Left renal cortex interstitium (tissue), 4 donors: ENCODE data around the gene PCSK6. TPM values are rescaled to one million over a fixed set of nuclear protein-coding genes. Genes with fewer than 3 reads are reported as not detected.
"Not testable (repeated sequence)": the region's sequence is repeated elsewhere in the genome, so short reads cannot be mapped to it uniquely, and the experiment has no call there.

Experiments used
- DNase-seq, 4 donors: peaks; one replicate each; pipeline ENCODE4 v3.0.0-alpha.2; 2013; ENCODE audit warnings: low read depth in 4 of 4, low spot score in 2 of 4, missing footprints in 1 of 4
- polyA plus RNA-seq, 4 donors: library from polyadenylated mRNA; unstranded; fragments of 120-200 nt; gene quantifications; one replicate each; pipeline ENCODE4 v1.2.1, GENCODE V29; 2013; ENCODE audit not compliant: insufficient read length in 4 of 4

PCSK6 gene
- polyA plus RNA-seq, 4 donors, result 7.2 to 8.2 (median 8.1) TPM

- no peak for DNase-seq
Measured at GRCh38 chr15:101387574-101387973, 101.9 kb downstream of the PCSK6 start.

GRCh38 chr15:101386967-101387366, 102.5 kb downstream of the PCSK6 start:
- DNase-seq, result no peak

GRCh38 chr15:101386006-101386405, 103.5 kb downstream of the PCSK6 start:
- DNase-seq, result no peak

- no peak for DNase-seq
Measured at GRCh38 chr15:101384276-101384675, 105.2 kb downstream of the PCSK6 start.

GRCh38 chr15:101382544-101382943, 107.0 kb downstream of the PCSK6 start:
- no peak for DNase-seq

GRCh38 chr15:101381671-101382212, 107.8 kb downstream of the PCSK6 start:
- no peak for DNase-seq

GRCh38 chr15:101380146-101380545, 109.4 kb downstream of the PCSK6 start:
- DNase-seq, result no peak

GRCh38 chr15:101379647-101380046, 109.9 kb downstream of the PCSK6 start:
- DNase-seq, result no peak

- DNase-seq, result no peak
Measured at GRCh38 chr15:101378879-101379278, 110.6 kb downstream of the PCSK6 start.

GRCh38 chr15:101378171-101378755, 111.2 kb downstream of the PCSK6 start:
- no peak for DNase-seq

- DNase-seq, result no peak
Measured at GRCh38 chr15:101376615-101377395, 112.7 kb downstream of the PCSK6 start.

GRCh38 chr15:101375006-101375405, 114.5 kb downstream of the PCSK6 start:
- not testable (repeated sequence) for DNase-seq

- no peak for DNase-seq
Measured at GRCh38 chr15:101374326-101374725, 115.2 kb downstream of the PCSK6 start.

- DNase-seq, result no peak
Measured at GRCh38 chr15:101373577-101373976, 115.9 kb downstream of the PCSK6 start.

- peak in 1 of 4 donors; percentile 4 for DNase-seq
Measured at GRCh38 chr15:101372960-101373525, 116.5 kb downstream of the PCSK6 start.

- peak in 2 of 4 donors; percentile 5 to 40 for DNase-seq
Measured at GRCh38 chr15:101372149-101372577, 117.3 kb downstream of the PCSK6 start.

- no peak for DNase-seq
Measured at GRCh38 chr15:101371519-101371918, 118.0 kb downstream of the PCSK6 start.

- no peak for DNase-seq
Measured at GRCh38 chr15:101371081-101371480, 118.4 kb downstream of the PCSK6 start.

- no peak for DNase-seq
Measured at GRCh38 chr15:101370330-101371024, 119.0 kb downstream of the PCSK6 start.

- no peak for DNase-seq
Measured at GRCh38 chr15:101369676-101370075, 119.8 kb downstream of the PCSK6 start.
